HG03066 (cell line): ENCODE measurements around the gene RASA2.

Source experiments
- ATAC-seq: cut with Tn5 transposase; IDR thresholded peaks from one replicate; pipeline ENCODE4 v1.9.1; 2021; ENCODE audit warnings: low read depth; ENCODE audit not compliant: unreplicated experiment

RASA2 gene

GRCh38 chr3:141661229-141662196, 174.7 kb downstream of the RASA2 start:
- ATAC-seq, result no peak

DNA sequence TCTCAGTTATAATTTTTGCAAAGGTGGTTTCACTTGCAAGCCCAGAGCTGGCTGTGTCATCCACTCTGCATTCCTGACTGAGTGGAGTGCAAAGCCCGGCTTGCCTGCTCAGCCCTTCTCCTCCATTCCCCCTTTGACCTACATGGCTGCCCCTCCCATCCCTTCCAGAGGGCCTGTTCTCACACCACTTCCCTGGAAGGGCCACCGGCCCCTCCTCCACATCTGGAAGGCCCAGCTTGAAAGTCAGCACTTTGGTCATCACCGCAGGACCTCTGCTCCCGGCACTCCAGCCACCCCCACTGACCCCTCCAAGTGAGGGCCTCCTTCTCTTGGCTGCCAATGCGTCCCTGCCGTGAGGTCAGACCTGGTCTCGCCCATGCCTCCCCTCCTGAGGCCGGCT, 177.2 kb downstream of the RASA2 start:
- no peak for ATAC-seq
